Measurements from ENCODE around the gene BTN1A1. TPM values are rescaled to one million over a fixed set of nuclear protein-coding genes. Genes with fewer than 3 reads are reported as not detected.

Gene BTN1A1
- total RNA-seq, 2 experiments from 2014 or later, result not detected

DNA sequence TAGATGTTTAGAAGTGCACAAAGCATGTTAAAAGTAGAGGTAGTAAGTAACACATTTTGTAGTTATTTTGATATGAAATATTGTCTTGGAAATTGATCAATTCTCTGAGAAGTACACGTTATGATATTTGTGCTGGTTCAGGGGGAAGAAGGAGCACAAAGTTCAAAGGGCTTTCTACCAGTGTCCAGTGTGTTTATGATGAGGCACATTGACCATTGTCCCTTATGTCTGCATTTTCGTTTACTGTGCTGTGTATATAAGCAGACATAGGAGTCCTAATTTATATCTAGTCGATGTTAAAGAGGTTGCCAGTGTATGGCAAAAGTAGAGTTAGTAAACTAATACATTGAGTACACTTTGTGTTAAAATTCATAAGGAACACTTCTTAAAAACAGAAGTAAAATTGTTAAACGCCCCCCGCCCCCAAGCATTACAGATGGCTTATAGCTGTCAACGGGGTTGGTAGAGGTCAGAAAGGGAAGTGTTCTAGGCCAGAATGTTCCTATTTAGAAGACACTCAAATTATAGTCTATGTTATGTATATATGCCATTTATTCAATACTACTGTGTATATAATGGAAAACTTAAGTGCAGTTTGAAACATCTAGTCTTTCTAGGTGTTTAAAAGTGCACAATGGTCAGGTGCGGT lies 24.7 kb downstream of the BTN1A1 start:
- DNase-seq (no peak), ATAC-seq (no peak)
- CTCF ChIA-PET, result interaction anchor here (1.3 kb wide), 1 partner anchor 8 kb away, joined by 4 read pairs; no protein-coding TSS in a partner anchor
- Mint-ChIP-seq H3K4me3 (no peak overlapping the region), H3K27me3 (no peaks in the 10 kb centered on the region), H3K27ac (no peak overlapping the region), H3K36me3 (peaks cover 3% of the 10 kb centered on the region), H3K9me3 (ENCODE audit: low read depth) (no peaks in the 10 kb centered on the region), H3K4me1 (peaks cover 26% of the 10 kb centered on the region)

DNA sequence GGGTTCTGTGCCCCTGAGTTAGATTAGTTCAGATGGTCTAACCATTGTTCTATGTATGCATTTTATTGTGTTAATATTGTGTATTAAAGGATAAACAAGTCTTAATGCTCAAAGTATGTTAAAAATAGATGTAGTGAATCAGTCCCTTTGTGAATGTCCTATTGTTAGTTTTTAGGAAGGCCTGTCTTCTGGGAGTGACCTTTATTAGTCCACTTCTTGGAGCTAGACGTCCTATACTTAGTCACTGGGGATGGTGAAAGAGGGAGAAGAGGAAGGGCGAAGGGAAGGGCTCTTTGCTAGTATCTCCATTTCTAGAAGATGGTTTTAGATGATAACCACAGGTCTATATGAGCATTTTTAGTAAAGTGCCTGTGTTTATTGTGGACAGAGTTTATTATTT lies 25.7 kb downstream of the BTN1A1 start:
- no peaks in the 10 kb centered on the region for H3K27me3 Mint-ChIP-seq
- ATAC-seq (no peak), DNase-seq (no peak)
- H3K27ac Mint-ChIP-seq, result no peak overlapping the region
- H3K36me3 Mint-ChIP-seq, result peaks cover 3% of the 10 kb centered on the region
- no peaks in the 10 kb centered on the region for H3K9me3 Mint-ChIP-seq (ENCODE audit: low read depth)
- peaks cover 19% of the 10 kb centered on the region for H3K4me1 Mint-ChIP-seq
- no peak overlapping the region for H3K4me3 Mint-ChIP-seq
- CTCF ChIA-PET, result no interaction called here

DNA sequence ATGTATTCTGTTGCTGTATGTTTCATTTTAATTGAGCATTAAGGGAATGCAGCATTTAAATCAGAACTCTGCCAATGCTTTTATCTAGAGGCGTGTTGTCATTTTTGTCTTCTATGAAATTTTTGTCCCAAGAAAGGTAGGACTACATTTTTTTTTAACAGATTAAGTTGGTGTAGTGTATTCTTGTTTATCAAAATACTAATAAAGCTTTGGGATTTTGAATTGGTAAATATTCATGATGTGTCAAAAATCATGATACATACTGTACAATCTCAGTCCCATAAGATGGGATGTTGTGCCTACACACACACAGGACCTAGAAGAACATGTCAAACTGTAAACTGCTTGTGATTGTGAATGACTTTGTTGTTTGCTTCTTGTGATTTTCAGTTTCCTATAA lies 26.8 kb downstream of the BTN1A1 start:
- ATAC-seq, result no peak
- no peak overlapping the region for H3K4me3 Mint-ChIP-seq

GRCh38 chr6:26530203-26530602 lies 30.1 kb downstream of the BTN1A1 start:
- ATAC-seq (no peak), DNase-seq (no peak)
- CTCF ChIA-PET, result no interaction called here
- Mint-ChIP-seq H3K27me3 (no peaks in the 10 kb centered on the region), H3K27ac (no peak overlapping the region), H3K4me3 (no peak overlapping the region), H3K36me3 (peaks cover 2% of the 10 kb centered on the region), H3K4me1 (peaks cover 28% of the 10 kb centered on the region), H3K9me3 (ENCODE audit: low read depth) (no peaks in the 10 kb centered on the region)

More for the DNA sequence above, 26.8 kb downstream of the BTN1A1 start:
- no peaks in the 10 kb centered on the region for H3K27me3 Mint-ChIP-seq
- peaks cover 25% of the 10 kb centered on the region for H3K4me1 Mint-ChIP-seq
- H3K9me3 Mint-ChIP-seq (ENCODE audit: low read depth), result no peaks in the 10 kb centered on the region
- no peak overlapping the region for H3K27ac Mint-ChIP-seq
- peaks cover 2% of the 10 kb centered on the region for H3K36me3 Mint-ChIP-seq
- CTCF ChIA-PET, result interaction anchor here (1.2 kb wide), 1 partner anchor 69 kb away, joined by 3 read pairs; no protein-coding TSS in a partner anchor
- DNase-seq, result no peak

DNA sequence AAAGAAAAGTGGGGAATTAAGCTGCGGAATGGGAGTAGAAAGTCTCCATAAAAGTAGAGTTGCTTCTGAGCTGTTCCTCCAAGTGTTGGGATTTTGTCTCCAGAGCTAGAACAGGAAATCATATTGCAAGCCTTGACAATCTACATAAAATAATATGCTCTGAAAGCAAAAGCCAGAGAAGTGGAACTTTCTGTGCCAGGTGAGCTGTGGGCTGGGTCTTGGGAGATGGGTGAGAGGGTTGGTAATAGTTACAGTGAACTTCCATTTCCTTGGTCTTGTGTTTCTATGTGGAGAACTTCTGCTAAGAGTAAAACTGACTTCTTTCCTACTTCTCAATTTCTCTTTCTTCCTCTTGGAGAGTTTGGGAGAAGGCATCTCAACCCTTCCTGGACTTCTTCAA lies 31.8 kb downstream of the BTN1A1 start:
- no peaks in the 10 kb centered on the region for H3K9me3 Mint-ChIP-seq (ENCODE audit: low read depth)
- ATAC-seq, result no peak
- no peak for DNase-seq
- no peaks in the 10 kb centered on the region for H3K27me3 Mint-ChIP-seq
- peaks cover 36% of the 10 kb centered on the region for H3K4me1 Mint-ChIP-seq
- CTCF ChIA-PET, result interaction anchor here (0.6 to 2.2 kb wide), 11 partner anchors 9 to 619 kb away, joined by 3 to 9 read pairs (median 3); no protein-coding TSS in a partner anchor
- no peaks in the 10 kb centered on the region for H3K36me3 Mint-ChIP-seq
- H3K27ac Mint-ChIP-seq, result peak overlapping the region; percentile 86
- H3K4me3 Mint-ChIP-seq, result peak overlapping the region; percentile 86

DNA sequence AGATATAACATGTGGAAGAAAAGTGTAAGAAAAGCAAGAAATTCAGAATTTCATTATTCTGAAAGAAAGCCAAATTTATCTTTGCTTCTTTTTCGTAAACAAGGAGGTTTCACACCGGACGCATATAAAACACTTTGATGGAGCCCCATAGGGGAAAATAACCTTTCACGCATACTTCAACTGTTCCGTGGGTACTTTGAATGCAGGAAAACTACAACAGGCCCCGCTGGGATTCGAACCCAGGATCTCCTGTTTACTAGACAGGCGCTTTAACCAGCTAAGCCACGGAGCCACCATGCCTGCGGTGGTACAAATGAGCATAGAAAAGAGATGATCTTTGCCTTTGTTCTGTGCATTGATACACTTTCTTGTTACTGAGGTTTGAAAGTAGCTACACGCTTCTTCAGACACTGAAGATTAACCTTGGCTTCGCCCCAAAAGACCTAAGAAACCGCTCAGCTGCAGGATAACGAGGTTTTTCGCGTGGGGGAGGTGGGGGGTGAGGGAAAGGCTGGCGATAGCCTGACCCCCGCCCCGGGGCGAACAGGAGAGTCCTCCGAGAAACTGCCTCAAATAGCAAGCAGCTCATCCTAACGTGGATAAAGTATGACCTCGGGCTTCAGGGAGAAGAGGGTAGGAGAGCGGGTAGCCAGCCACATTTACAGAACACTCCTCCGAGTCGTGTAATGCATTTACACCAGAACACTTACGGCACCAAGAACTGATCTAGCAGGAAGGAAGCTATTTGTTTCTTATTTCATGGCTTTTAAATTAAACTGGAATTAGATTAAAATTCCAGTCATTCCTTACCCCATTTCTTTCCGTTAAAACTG lies 32.8 kb downstream of the BTN1A1 start:
- H3K4me1 Mint-ChIP-seq, result peaks cover 40% of the 10 kb centered on the region
- peak; percentile 40 for ATAC-seq

GRCh38 chr6:26533532-26533931 lies 33.4 kb downstream of the BTN1A1 start:
- peak overlapping the region; percentile 86 for H3K27ac Mint-ChIP-seq
- H3K27me3 Mint-ChIP-seq, result no peaks in the 10 kb centered on the region
- DNase-seq (no peak), ATAC-seq (no peak)
- peak overlapping the region; percentile 86 for H3K4me3 Mint-ChIP-seq
- peaks cover 41% of the 10 kb centered on the region for H3K4me1 Mint-ChIP-seq
- CTCF ChIA-PET, result interaction anchor here (0.6 to 2.2 kb wide), 10 partner anchors 9 to 211 kb away, joined by 3 to 9 read pairs (median 6); no protein-coding TSS in a partner anchor
- no peaks in the 10 kb centered on the region for H3K36me3 Mint-ChIP-seq
- no peaks in the 10 kb centered on the region for H3K9me3 Mint-ChIP-seq (ENCODE audit: low read depth)

More for the DNA sequence above, 32.8 kb downstream of the BTN1A1 start:
- peak overlapping the region; percentile 86 for H3K27ac Mint-ChIP-seq
- H3K4me3 Mint-ChIP-seq, result peak overlapping the region; percentile 86
- no peaks in the 10 kb centered on the region for H3K36me3 Mint-ChIP-seq
- CTCF ChIA-PET, result interaction anchor here (0.6 to 2.2 kb wide), 15 partner anchors 8 to 211 kb away, joined by 3 to 9 read pairs (median 4); no protein-coding TSS in a partner anchor
- no peaks in the 10 kb centered on the region for H3K27me3 Mint-ChIP-seq
- DNase-seq, result peak; percentile 96
- H3K9me3 Mint-ChIP-seq (ENCODE audit: low read depth), result no peaks in the 10 kb centered on the region

DNA sequence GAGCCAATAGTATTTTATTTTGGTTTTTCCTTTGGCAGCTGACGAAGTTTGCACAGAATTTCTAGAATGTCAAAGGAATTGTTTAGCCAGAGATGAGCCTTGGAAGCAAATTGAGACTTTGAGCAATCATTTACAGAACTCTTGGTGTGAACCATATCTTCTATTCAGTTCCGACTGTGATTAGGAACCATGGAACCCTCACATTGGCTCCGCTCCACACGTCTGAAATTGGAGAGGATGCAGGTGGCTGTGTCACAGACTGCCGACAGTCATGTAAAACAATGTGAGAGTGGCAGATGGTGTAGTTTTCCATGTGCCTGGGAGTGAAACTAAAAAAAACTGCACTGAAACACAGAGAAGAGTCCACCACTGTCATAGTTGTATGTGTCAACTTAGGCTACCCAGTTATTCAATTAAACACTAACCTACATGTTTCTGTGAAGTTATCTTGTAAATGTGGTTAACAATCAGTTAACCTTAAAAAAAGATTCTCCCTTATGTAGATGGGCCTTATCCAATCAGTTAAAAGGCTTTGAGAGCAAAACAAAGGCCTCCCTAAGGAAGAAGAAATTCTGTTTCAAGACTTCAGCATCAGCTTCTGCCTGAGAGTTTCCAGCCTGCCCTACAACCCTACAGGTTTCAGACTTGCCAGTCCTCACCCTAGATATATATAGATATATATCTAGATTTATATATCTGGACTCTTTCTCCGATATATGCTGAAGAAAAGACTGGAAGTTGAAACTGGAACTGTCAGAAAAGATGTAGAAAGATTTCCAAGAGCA lies 34.8 kb downstream of the BTN1A1 start:
- Mint-ChIP-seq H3K27me3 (no peaks in the 10 kb centered on the region), H3K27ac (peak overlapping the region; percentile 33), H3K36me3 (peaks cover 8% of the 10 kb centered on the region), H3K4me3 (no peak overlapping the region), H3K9me3 (ENCODE audit: low read depth) (no peaks in the 10 kb centered on the region), H3K4me1 (peaks cover 52% of the 10 kb centered on the region)
- ATAC-seq (no peak), DNase-seq (no peak)
- CTCF ChIA-PET, result interaction anchor here (1.3 to 8.0 kb wide), 2 partner anchors 13 to 18 kb away, joined by 3 to 60 read pairs; no protein-coding TSS in a partner anchor

GRCh38 chr6:26536571-26537159 lies 36.6 kb downstream of the BTN1A1 start:
- Mint-ChIP-seq H3K9me3 (ENCODE audit: low read depth) (no peaks in the 10 kb centered on the region), H3K27ac (peak overlapping the region; percentile 95), H3K4me3 (peak overlapping the region; percentile 87), H3K36me3 (peaks cover 15% of the 10 kb centered on the region), H3K27me3 (no peaks in the 10 kb centered on the region), H3K4me1 (peaks cover 63% of the 10 kb centered on the region)
- CTCF ChIA-PET, result interaction anchor here (1.0 to 8.0 kb wide), 9 partner anchors 14 to 265 kb away, joined by 3 to 60 read pairs (median 3); a partner anchor contains a TSS
- peak; percentile 8 for ATAC-seq
- peak; percentile 75 for DNase-seq

- Mint-ChIP-seq H3K4me3 (peak overlapping the region; percentile 87), H3K27me3 (no peaks in the 10 kb centered on the region), H3K4me1 (peaks cover 60% of the 10 kb centered on the region), H3K36me3 (peaks cover 18% of the 10 kb centered on the region), H3K9me3 (ENCODE audit: low read depth) (no peaks in the 10 kb centered on the region), H3K27ac (peak overlapping the region; percentile 95)
- ATAC-seq (peak; percentile 66), DNase-seq (peak; percentile 94)
- CTCF ChIA-PET, result interaction anchor here (0.6 to 8.0 kb wide), 13 partner anchors 11 to 266 kb away, joined by 3 to 60 read pairs (median 3); a partner anchor contains a TSS
Observed at GRCh38 chr6:26537160-26537845, 37.2 kb downstream of the BTN1A1 start.

- Mint-ChIP-seq H3K4me1 (peaks cover 58% of the 10 kb centered on the region), H3K27me3 (no peaks in the 10 kb centered on the region), H3K27ac (peak within 1 kb of the TSS; percentile 95), H3K36me3 (peaks cover 24% of the 10 kb centered on the region), H3K4me3 (peak within 1 kb of the TSS; percentile 87), H3K9me3 (ENCODE audit: low read depth) (no peaks in the 10 kb centered on the region)
- ATAC-seq (peak; percentile 73), DNase-seq (peak; percentile 85)
- CTCF ChIA-PET, result interaction anchor here (0.6 to 8.0 kb wide), 13 partner anchors 10 to 207 kb away, joined by 3 to 60 read pairs (median 3); no protein-coding TSS in a partner anchor
Observed at GRCh38 chr6:26537846-26538571, 37.9 kb downstream of the BTN1A1 start, which contains the start of gene HMGN4. Gene HMGN4 (plus strand): TSS chr6:26538366. CDS start chr6:26545207, 6,841 bp downstream.
